NB4 (cell line): ENCODE measurements around the gene RGS13.

Experiments
- MYC ChIP-seq: IDR thresholded peaks from 2 replicates; pipeline ENCODE4 v1.6.1; 2011; ENCODE audit warnings: low read depth, low read length
- POLR2A ChIP-seq: IDR thresholded peaks from 2 replicates; pipeline ENCODE4 v1.6.1; 2011; ENCODE audit warnings: mild to moderate bottlenecking; ENCODE audit not compliant: insufficient read length; ENCODE audit errors: extremely low read depth
- TF ChIP-seq, protein P1 (sequence below): IDR thresholded peaks from one replicate; pipeline ENCODE4 v1.5.1; 2012; ENCODE audit warnings: low read depth, low read length
- TF ChIP-seq, protein P2 (sequence below): IDR thresholded peaks from 2 replicates; pipeline ENCODE4 v1.6.1; 2011; ENCODE audit warnings: low read depth, low read length

DNA sequence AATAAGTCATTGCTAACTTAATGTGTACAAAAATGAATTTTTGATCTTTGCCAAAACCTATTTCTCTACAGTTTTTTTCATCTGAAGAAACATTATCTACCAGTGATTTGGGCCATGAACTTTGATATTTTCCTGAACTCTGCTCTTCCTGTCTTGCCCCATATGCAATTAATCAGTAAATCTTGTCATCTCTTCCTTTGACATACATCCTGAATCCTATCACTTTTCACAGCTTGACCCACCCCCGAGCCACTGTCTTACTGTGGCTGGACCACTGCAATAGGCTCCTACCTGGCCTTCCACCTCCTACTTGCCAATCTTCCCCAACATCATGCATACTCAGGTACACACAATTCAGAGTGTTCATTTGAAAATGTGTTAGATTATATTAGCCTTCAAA lies 46.4 kb downstream of the RGS13 start:
- TF ChIP-seq, protein P1, sequence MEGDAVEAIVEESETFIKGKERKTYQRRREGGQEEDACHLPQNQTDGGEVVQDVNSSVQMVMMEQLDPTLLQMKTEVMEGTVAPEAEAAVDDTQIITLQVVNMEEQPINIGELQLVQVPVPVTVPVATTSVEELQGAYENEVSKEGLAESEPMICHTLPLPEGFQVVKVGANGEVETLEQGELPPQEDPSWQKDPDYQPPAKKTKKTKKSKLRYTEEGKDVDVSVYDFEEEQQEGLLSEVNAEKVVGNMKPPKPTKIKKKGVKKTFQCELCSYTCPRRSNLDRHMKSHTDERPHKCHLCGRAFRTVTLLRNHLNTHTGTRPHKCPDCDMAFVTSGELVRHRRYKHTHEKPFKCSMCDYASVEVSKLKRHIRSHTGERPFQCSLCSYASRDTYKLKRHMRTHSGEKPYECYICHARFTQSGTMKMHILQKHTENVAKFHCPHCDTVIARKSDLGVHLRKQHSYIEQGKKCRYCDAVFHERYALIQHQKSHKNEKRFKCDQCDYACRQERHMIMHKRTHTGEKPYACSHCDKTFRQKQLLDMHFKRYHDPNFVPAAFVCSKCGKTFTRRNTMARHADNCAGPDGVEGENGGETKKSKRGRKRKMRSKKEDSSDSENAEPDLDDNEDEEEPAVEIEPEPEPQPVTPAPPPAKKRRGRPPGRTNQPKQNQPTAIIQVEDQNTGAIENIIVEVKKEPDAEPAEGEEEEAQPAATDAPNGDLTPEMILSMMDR, result no peak
- no peak for TF ChIP-seq MYC
- TF ChIP-seq POLR2A, result no peak
- TF ChIP-seq, protein P2, sequence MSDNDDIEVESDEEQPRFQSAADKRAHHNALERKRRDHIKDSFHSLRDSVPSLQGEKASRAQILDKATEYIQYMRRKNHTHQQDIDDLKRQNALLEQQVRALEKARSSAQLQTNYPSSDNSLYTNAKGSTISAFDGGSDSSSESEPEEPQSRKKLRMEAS, result no peak
